Uterus (tissue), 4 donors: ENCODE measurements around the gene TFEB. TPM values are rescaled to one million over a fixed set of nuclear protein-coding genes. Genes with fewer than 3 reads are reported as not detected.

Experiments
- DNase-seq, 2 donors: peaks; one replicate each; pipeline ENCODE4 v3.0.0-alpha.2; 2019 to 2020
- H3K27ac ChIP-seq, 2 donors: fragments of 200-600 bp; sonication (generic); 1 replicate in 1 of 2; 2 replicates in 1 of 2; pipeline ENCODE4 v1.5.1; 2016 to 2018
- H3K27me3 ChIP-seq, 2 donors: fragments of 200-600 bp; sonication (generic); one replicate each; pipeline ENCODE4 v1.5.1; 2018 to 2019; ENCODE audit warnings: control low read depth in 1 of 2
- H3K36me3 ChIP-seq, 2 donors: fragments of 200-600 bp; sonication (generic); one replicate each; pipeline ENCODE4 v1.5.1; 2019; ENCODE audit warnings: control low read depth in 1 of 2
- H3K4me1 ChIP-seq, 2 donors: fragments of 200-600 bp; sonication (generic); one replicate each; pipeline ENCODE4 v1.5.1; 2018 to 2019; ENCODE audit warnings: control low read depth in 1 of 2
- H3K4me3 ChIP-seq, 2 donors: fragments of 200-600 bp; sonication (generic); 1 replicate in 1 of 2; 2 replicates in 1 of 2; pipeline ENCODE4 v1.5.1; 2018 to 2019; ENCODE audit warnings: mild to moderate bottlenecking in 1 of 2
- H3K9me3 ChIP-seq, 2 donors: fragments of 200-600 bp; sonication (generic); one replicate each; pipeline ENCODE4 v1.5.1; 2019; ENCODE audit warnings: control low read depth in 1 of 2
- POLR2A ChIP-seq, 2 donors: fragments of 450-650 bp; IDR thresholded peaks; one replicate each; pipeline ENCODE4 v1.6.1; 2016; ENCODE audit warnings: antibody characterized with exemption in 2 of 2, mild to moderate bottlenecking in 1 of 2, moderate library complexity in 1 of 2
- intact Hi-C: fragments of 100-400 bp; cut with DNase I; formaldehyde crosslinking; loops from one replicate; pipeline ENCODE4 v1.15.1; 2023; ENCODE audit warnings: low total_unique reads
- total RNA-seq, 4 donors: library from RNA; depleted of rRNA in 3 of 4; stranded (reverse); fragments of >200 nt in 3 of 4; gene quantifications; one replicate each; pipeline versions ENCODE4 v1.1.0 to v1.2.4, GENCODE V29; 2014 to 2023
- TF ChIP-seq, protein P1 (sequence below), 4 experiments: fragments of 200-600 bp in 2 of 4; fragments of 450-650 bp in 2 of 4; sonication (generic) in 2 of 4; IDR thresholded peaks; one replicate each; pipeline ENCODE4 v1.5.1; 2016 to 2019; ENCODE audit warnings: antibody characterized with exemption in 4 of 4, mild to moderate bottlenecking in 2 of 4, moderate library complexity in 1 of 4
- donor health status: DM: yes; HTN: yes; CAD: no.

TFEB gene
- total RNA-seq, 4 donors from 2014 or later, result 8.8 to 31.7 (median 17.0) TPM

DNA sequence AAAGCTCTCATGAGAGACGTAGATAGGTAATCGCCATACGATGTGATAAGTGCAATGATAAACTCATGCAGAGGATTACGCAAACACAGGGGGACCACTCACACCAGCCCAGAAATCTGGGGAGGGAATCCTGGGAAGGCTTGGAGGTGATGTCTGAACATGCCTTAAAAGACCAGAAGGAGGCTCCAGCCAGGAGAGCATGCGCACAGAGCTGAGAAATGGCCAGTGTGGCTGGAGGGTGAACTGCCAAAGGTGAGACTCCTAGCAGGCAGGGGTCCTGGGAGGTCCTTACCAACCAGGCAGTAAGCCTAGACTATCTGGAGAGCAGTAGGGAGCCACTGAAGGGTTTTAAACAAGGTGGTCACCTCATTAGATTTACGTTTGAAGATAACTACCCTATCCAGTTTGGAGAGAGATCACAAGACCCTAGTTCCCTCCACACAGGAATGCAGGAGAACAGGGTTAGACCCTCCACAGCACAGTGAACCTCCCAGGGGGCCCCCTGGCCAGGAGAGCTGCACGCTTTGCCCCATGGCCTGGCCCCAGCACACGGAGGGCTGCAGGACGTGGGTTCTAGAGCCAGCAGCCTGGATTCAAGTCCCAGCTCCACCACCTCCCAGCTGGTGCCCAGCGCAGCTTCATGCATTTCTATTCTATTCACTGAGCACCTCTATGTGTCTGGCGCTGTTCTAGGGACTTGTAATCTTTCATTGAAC is 84.0 kb downstream of the TFEB start:
- no peak for DNase-seq
- Histone ChIP-seq H3K27ac (no peak overlapping the region), H3K9me3 (no peaks in the 10 kb centered on the region), H3K4me1 (no peaks in the 10 kb centered on the region), H3K36me3 (no peaks in the 10 kb centered on the region), H3K4me3 (no peak overlapping the region), H3K27me3 (no peaks in the 10 kb centered on the region)
- intact Hi-C loops, result no loop called here
- TF ChIP-seq POLR2A (IDR thresholded peaks at IDR 0.05), result no peak
- TF ChIP-seq, protein P1, sequence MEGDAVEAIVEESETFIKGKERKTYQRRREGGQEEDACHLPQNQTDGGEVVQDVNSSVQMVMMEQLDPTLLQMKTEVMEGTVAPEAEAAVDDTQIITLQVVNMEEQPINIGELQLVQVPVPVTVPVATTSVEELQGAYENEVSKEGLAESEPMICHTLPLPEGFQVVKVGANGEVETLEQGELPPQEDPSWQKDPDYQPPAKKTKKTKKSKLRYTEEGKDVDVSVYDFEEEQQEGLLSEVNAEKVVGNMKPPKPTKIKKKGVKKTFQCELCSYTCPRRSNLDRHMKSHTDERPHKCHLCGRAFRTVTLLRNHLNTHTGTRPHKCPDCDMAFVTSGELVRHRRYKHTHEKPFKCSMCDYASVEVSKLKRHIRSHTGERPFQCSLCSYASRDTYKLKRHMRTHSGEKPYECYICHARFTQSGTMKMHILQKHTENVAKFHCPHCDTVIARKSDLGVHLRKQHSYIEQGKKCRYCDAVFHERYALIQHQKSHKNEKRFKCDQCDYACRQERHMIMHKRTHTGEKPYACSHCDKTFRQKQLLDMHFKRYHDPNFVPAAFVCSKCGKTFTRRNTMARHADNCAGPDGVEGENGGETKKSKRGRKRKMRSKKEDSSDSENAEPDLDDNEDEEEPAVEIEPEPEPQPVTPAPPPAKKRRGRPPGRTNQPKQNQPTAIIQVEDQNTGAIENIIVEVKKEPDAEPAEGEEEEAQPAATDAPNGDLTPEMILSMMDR (IDR thresholded peaks at IDR 0.05), result no peak

DNA sequence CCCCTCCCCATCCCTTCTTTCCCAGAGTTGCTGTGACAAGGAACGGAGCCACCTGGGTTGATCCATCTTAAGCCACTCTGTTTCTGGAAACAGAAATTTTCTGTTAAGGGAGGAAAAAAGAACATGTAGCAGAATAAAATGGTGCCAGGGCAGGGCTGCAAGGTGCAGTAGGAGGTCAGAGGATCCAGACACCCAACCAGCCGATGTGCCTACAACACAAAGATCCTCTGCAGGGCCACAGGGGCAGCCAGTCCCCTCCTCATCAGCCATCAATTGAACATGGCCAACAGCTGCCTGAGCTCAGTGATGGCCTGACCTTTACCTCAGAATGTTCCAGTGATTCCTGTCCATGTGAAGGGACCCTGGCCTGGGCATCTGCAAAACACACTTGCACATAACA is 85.3 kb downstream of the TFEB start:
- no peak for DNase-seq
- TF ChIP-seq, protein P1 (IDR thresholded peaks at IDR 0.05), result no peak
- TF ChIP-seq POLR2A (IDR thresholded peaks at IDR 0.05), result no peak
- no peak overlapping the region for H3K4me3 ChIP-seq

DNA sequence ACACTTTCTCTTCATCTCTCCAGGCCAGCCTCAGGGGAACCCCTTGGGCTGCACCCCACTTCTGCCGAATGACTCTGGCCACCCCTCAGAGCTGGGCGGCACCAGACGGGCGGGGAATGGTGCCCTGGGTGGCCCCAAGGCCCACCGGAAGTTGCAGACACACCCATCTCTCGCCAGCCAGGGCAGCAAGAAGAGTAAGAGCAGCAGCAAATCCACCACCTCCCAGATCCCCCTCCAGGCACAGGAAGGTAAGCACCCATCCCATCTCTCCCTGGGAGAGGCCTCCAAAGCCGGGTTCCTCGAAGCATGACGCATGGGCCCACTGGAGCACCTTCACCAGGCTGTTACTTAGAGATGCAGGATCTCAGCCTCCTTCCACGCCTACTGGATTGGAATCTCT is 85.8 kb downstream of the TFEB start:
- H3K27me3 ChIP-seq, result no peaks in the 10 kb centered on the region
- intact Hi-C loops, result no loop called here
- no peak for DNase-seq
- no peaks in the 10 kb centered on the region for H3K4me1 ChIP-seq
- TF ChIP-seq, protein P1 (IDR thresholded peaks at IDR 0.05), result no peak
- no peak for TF ChIP-seq POLR2A (IDR thresholded peaks at IDR 0.05)
- H3K36me3 ChIP-seq, result no peaks in the 10 kb centered on the region
- H3K4me3 ChIP-seq, result no peak overlapping the region
- H3K9me3 ChIP-seq, result no peaks in the 10 kb centered on the region
- H3K27ac ChIP-seq, result no peak overlapping the region

More for the DNA sequence above, 85.3 kb downstream of the TFEB start:
- intact Hi-C loops, result no loop called here
- Histone ChIP-seq H3K36me3 (no peaks in the 10 kb centered on the region), H3K9me3 (no peaks in the 10 kb centered on the region), H3K27ac (no peak overlapping the region), H3K4me1 (no peaks in the 10 kb centered on the region), H3K27me3 (no peaks in the 10 kb centered on the region)

DNA sequence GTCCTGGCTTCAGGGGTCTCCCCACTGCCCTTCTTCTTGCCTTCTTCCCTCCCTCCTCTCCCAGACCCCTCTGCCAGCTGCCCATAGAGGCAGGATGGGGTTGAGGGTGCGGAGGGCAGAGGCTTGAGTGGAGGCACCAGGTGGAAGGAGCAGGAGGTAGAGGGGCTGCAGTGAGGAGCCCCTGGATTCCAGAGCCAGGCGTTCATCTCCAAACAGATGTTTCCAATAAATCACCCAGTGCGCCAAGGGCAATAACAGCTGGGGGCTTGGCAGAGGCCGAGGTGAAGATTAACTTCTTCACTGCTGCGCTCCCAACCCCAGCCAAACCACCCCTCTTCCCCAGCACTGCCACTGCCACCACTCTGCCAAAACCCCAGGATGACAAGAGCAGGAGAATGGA is 86.5 kb downstream of the TFEB start:
- no peak for TF ChIP-seq POLR2A (IDR thresholded peaks at IDR 0.05)
- TF ChIP-seq, protein P1 (IDR thresholded peaks at IDR 0.05), result no peak
- H3K27ac ChIP-seq, result no peak overlapping the region
- no peak overlapping the region for H3K4me3 ChIP-seq
- no peaks in the 10 kb centered on the region for H3K9me3 ChIP-seq
- intact Hi-C loops, result no loop called here
- H3K4me1 ChIP-seq, result no peaks in the 10 kb centered on the region
- H3K36me3 ChIP-seq, result no peaks in the 10 kb centered on the region
- H3K27me3 ChIP-seq, result no peaks in the 10 kb centered on the region
- DNase-seq, result no peak

DNA sequence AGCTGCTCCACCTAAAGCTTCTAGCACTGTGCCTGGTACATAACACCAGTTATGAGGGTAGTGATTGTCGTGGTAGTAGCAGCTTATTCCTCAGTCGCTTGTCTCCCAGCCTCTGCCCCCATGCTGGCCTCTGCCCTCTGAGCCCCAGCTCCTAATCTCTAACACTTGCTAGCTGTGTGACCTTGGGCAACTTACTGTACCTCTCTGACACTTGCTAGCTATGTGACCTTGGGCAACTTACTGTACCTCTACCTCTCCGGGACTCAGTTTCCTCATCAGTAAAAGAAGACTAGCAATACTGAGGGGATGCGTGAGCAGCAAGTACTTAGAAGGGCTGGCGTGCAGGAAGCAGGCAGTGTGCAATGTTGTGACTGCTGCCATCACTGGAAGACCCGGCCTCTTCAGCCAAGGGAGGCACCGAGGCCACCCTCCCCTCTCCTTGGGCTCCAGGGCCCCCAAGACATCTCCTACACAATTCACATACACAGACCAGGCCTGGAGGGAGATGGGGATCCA is 87.3 kb downstream of the TFEB start:
- H3K4me1 ChIP-seq, result no peaks in the 10 kb centered on the region
- H3K36me3 ChIP-seq, result no peaks in the 10 kb centered on the region
- no peak overlapping the region for H3K4me3 ChIP-seq
- H3K9me3 ChIP-seq, result no peaks in the 10 kb centered on the region
- no peak for TF ChIP-seq POLR2A (IDR thresholded peaks at IDR 0.05)
- TF ChIP-seq, protein P1 (IDR thresholded peaks at IDR 0.05), result no peak
- no peaks in the 10 kb centered on the region for H3K27me3 ChIP-seq
- intact Hi-C loops, result no loop called here
- no peak for DNase-seq
- no peak overlapping the region for H3K27ac ChIP-seq
